GM08714 (cell line): ENCODE results near the gene ANKRD11.
"Not testable (repeated sequence)": the region's sequence is repeated elsewhere in the genome, so short reads cannot be mapped to it uniquely, and the experiment has no call there.

Experiments
- H3K4me3 ChIP-seq: fragments of 200-500 bp; sonication (Bioruptor generic); 2 replicates; pipeline ENCODE4 v1.5.1; 2014; ENCODE audit warnings: mild to moderate bottlenecking, low read length, inconsistent platforms
- ZNF274 ChIP-seq: IDR thresholded peaks from 2 replicates; pipeline ENCODE4 v1.6.1; 2012; ENCODE audit warnings: mild to moderate bottlenecking, low read depth, low read length

ANKRD11 gene

DNA sequence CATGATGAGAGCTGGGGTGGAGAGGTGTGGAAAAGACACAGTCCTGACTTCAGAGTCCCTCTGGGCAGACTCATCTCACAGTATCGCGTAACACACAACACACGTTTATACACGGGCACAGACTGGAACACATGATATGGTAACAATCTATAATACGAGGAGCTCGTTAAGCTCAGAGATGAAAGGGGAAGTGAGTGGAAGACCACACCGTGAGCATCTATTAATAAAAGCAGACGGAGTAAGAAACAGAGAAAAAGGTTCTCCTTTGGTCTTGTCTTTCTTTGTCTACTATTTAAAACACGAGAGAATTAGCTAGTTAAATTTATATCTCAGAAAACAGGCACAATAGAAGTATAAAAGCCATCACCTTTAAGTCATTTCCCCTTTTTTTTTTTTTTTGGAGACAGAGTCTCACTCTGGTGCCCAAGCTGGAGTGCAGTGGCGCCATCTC lies 13.5 kb downstream of the ANKRD11 start:
- no peak for TF ChIP-seq ZNF274
- H3K4me3 ChIP-seq: peak overlapping the region; percentile 14; the same call in 1 of the 2 replicates

DNA sequence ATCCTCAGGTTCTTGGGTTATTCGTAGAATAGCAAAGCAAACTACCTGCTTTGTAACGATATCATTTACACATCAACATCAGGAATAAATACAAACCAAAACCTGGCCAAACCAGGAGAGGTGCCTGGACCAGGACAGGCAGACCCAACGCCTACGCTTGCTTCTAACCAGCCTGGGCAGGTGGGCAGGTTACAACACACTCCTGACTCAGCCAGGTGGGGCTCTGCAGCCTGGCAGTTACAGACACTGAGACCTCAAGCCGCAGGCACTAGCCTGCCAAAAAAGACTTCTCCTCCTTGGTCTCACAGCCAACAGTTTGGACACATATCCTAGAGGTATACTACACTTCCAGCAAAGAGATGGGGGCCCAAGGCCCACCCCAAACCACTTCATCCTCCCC lies 14.0 kb downstream of the ANKRD11 start:
- peak overlapping the region; percentile 6; the same call in 1 of the 2 replicates for H3K4me3 ChIP-seq
- TF ChIP-seq ZNF274: no peak

DNA sequence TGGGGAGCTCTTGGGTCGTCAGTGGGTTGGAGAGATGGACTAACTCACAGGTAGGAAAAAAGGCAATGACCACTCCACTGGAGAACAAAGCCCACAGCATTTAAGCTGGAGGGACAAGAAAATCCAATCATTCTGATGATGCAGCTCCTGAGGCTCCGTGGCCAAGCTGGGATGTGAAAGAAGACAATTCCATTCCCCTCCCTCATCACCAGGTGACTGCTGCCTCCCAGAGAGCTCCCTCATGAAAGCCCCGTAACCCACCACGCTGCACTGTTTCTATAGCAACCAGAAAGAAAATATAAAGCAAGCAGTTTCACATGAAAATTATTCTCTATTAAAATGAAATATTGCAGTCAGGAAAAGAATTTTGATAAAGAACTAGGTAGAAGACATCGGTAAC lies 15.2 kb downstream of the ANKRD11 start:
- no peak overlapping the region for H3K4me3 ChIP-seq
- no peak for TF ChIP-seq ZNF274

DNA sequence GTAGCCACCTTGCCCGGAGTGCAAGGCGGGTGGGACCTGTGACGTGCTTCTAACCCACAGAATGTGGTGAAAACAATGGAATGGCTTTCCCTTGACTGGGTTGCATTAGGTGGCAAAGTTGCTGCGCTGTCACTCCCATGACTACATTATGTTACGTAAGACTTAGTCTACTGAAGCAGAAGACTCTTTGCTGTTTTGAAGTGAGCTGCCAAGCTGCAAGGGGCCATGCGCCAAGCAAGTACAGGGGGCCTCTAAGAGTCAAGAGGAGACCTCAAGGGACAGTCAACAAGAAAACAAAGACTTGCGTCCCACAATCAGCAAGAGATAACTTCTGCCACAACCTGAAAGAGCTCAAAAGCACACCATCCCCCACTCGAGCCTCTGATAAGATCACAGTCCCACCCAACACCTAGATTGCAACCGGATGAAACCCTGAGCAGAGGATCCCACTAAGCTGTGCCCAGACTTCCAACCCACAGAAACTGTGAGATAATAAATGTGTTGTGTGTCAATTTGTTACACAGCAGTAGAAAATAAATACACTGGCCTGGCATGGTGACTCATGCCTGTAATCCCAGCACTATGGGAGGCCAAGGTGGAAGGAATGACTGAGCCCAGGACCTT lies 16.5 kb downstream of the ANKRD11 start:
- H3K4me3 ChIP-seq: no peak overlapping the region
- TF ChIP-seq ZNF274: no peak

DNA sequence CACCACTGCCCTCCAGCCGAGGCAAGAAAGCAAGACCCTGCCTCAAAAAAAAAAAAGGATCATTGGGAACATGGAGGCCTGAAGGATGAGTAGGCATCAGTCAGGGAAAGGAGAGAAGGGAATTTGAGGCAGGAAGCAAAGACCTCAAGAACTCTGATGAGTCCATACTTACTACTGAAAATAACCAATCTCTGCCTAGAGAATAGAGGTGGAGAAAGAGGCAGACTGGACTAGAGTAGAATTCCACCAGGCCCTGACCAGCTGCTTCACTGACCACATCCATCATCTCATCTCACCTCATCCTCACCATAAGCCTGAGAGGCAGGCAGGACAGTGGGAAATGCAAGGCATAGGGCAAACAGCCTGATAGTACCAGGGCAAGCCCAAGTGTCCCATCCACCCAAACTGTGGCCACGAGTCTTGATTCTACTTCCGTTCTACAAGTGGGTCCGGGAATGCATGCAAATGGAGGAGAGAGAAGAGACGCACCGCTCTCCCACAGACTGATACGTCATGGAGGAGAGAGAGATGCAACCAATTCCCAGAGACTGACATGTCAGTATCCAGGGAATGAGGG lies 17.1 kb downstream of the ANKRD11 start:
- no peak for TF ChIP-seq ZNF274
- H3K4me3 ChIP-seq: no peak overlapping the region

DNA sequence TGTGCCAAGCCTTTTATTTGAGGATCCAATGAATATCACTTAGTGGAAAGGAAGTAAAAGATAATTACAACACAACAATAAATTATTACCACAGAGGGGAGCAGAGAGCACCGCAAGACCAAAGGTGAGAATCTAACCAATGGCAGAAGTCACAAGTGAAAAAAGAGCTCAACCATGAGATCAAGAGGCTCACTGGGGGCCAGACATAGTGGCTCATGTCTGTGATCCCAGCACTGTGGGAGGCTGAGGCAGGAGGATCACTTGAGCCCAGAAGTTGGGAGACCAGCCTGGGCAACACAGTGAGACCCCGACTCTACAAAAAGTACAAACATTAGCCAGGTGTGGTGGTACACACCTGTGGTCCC lies 17.7 kb downstream of the ANKRD11 start:
- H3K4me3 ChIP-seq: no peak overlapping the region
- no peak for TF ChIP-seq ZNF274

DNA sequence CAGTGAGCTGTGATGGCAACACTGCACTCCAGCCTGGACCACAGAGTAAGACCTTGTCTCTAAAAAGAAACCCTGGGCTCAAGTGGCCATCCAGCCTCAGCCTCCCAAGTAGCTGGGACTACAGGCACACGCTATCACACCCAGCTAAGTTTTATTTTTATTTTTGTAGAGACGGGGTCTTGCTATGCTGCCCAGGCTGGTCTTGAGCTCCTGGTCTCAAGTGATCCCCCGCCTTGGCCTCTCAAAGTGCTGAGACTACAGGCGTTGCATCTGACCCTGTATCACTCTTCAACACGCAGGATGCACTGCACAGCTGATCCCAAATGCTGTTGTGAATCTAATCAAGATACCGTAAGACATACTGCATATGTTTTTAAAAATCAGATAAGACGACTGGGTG lies 23.0 kb downstream of the ANKRD11 start:
- H3K4me3 ChIP-seq: no peak overlapping the region
- no peak for TF ChIP-seq ZNF274

DNA sequence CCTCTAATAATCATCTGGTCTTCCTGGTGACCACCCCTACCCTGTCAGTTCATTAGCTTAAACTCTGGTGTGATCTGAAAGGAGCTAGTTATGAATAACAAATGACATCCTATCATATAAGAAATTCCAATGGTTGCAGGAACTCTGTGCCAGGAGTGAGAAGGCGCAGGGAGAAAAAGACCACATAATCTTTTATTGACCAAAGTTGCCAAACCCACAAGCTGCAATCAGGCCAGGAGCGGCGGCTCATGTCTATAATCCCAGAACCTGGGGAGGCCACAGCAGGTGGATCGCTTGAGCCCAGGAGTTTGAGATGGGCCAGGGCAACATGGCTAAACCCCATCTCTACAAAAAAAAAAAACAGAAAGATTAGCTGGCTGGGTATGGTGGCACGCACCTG lies 23.4 kb downstream of the ANKRD11 start:
- no peak overlapping the region for H3K4me3 ChIP-seq
- TF ChIP-seq ZNF274: no peak

DNA sequence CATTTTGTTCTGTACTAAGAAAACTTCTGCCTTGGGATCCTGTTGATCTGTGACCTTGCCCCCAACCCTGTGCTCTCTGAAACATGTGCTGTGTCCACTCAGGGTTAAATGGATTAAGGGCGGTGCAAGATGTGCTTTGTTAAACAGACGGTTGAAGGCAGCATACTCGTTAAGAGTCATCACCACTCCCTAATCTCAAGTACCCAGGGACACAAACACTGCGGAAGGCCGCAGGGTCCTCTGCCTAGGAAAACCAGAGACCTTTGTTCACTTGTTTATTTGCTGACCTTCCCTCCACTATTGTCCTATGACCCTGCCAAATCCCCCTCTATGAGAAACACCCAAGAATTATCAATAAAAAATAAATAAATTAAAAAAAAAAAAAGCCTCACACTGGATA lies 27.0 kb downstream of the ANKRD11 start:
- not testable (repeated sequence) for H3K4me3 ChIP-seq

DNA sequence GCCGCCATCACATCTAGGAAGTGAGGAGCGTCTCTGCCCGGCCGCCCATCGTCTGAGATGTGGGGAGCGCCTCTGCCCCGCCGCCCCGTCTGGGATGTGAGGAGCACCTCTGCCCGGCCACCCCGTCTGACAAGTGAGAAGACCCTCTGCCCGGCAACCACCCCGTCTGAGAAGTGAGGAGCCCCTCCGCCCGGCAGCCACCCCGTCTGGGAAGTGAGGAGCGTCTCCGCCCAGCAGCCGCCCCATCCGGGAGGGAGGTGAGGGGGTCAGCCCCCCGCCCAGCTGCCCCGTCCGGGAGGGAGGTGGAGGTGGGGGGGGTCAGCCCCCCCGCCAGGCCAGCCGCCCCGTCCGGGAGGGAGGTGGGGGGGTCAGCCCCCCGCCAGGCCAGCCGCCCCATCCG lies 27.7 kb downstream of the ANKRD11 start:
- not testable (repeated sequence) for H3K4me3 ChIP-seq

DNA sequence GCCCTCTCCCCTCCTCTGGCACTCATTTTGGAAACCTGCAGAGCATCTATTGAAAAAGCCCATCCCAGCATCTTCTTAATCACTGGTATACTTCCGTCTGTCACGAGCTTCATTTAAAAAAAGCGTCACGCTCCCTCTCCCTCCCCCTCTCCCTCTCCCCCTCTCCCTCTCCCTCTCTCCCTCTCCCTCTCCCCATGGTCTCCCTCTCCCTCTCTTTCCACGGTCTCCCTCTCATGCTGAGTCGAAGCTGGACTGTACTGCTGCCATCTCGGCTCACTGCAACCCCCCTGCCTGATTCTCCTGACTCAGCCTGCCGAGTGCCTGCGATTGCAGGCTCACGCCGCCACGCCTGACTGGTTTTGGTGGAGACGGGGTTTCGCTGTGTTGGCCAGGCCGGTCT lies 28.5 kb downstream of the ANKRD11 start:
- H3K4me3 ChIP-seq: not testable (repeated sequence)

DNA sequence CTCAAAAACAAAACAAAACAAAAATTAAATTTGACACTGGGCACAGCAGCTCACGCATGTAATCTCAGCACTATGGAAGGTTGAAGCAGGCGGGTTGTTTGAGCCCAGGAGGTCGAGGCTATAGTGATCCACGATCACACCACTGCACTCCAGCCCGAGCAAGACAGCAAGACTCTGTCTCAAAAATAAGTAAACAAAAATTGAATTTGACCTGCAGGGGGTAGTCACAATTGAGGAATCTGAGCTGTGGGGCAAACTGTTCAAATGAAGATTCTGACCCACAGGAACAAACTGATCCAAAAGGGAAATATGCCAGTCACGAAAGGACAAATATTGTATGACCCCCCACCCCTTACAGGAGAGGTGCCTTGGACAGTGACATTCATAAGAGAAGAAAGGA lies 29.8 kb downstream of the ANKRD11 start:
- no peak for TF ChIP-seq ZNF274
- H3K4me3 ChIP-seq: no peak overlapping the region

DNA sequence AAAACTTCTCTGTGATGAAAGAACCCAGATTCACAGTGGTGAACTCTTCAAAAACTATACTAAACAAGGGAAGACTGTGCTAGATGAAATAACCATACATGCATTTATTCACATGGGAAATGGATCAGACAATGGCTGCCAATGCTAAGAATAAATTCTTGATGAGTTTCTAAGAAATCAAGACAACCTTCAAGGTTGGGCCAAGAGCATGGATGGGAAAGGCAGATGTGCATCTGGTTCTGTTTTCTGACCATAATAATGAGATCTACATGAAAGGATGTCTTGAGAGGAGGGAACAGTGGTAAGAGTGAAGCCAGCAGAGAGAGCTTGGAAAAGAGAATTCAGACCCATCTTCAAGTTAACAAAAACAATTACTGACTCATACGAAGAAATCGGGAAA lies 31.4 kb downstream of the ANKRD11 start:
- no peak for TF ChIP-seq ZNF274
- H3K4me3 ChIP-seq: no peak overlapping the region

DNA sequence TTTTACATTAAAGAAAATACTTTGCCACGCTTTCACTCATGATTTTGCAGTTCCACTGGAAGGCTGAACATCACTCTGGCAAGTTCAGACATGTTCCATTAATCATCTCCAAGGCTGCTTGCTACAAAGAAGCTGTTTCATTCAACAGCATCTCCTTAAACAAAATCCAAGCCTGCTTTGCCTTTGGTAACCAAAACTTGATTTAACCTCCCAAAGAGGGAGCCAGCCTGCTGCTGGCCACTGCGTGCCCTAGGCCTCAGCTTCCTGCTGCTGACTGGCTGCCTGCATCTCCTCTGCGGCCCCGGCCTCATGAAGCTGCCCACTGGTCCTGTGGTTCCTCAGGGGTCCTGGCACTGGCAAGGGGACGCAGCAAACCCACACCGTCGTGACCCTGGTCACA lies 31.8 kb downstream of the ANKRD11 start:
- no peak overlapping the region for H3K4me3 ChIP-seq
- no peak for TF ChIP-seq ZNF274

DNA sequence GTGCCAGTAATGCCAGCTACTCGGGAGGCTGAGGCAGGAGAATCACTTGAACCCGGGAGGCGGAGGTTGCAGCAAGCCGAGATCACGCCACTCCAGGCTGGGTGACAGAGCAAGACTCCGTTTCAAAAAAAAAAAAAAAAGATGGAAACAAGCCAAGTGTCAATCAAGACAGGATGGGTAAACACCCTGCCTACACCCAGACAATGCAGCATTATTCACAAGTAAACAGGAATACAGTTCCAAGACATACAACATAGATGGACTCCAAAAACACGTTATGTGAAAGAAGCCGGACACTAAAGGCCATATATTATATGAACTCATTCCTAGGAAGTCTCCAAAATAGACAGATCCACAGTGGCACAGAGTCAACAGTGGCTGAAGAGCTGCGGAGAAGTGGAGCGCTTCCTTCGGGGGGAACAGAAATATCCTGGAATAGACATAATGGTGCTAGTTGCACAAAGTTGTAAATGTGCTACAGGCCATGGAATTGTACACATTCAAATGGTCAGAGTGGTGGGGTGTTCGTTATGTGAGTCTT lies 33.9 kb downstream of the ANKRD11 start:
- no peak for TF ChIP-seq ZNF274
- H3K4me3 ChIP-seq: no peak overlapping the region

DNA sequence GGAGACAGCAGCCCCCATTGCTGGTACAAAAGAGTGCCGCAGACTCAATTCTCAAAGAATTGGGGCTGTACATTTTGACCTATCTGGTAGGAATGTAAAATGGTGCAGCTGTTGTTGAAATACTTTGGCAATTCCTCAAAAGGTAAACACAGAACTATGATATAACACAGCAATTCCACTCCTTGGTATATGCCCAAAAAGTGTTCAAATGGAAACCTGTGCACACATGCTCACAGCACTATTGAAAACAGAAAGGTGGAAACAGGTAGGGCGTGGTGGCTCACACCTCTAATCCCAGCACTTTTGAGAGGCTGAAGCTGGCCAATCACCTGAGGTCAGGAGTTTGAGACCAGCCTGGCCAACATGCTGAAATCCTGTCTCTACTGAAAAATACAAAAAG lies 34.7 kb downstream of the ANKRD11 start:
- no peak for TF ChIP-seq ZNF274
- H3K4me3 ChIP-seq: no peak overlapping the region
